GM12891 (cell line): Measurements from ENCODE around the gene PDXK.

Experiments
- POLR2A ChIP-seq: IDR thresholded peaks from 2 replicates; pipeline ENCODE4 v1.6.1; 2011; ENCODE audit warnings: low read depth, low read length, control low read depth
- POLR2AphosphoS5 ChIP-seq: IDR thresholded peaks from 2 replicates; pipeline ENCODE4 v1.6.1; 2011; ENCODE audit warnings: low read depth, low read length, control low read depth
- POU2F2 ChIP-seq: IDR thresholded peaks from 2 replicates; pipeline ENCODE4 v1.6.1; 2011; ENCODE audit warnings: low read depth, mild to moderate bottlenecking, control low read depth, low read length, moderate library complexity
- TAF1 ChIP-seq: IDR thresholded peaks from 2 replicates; pipeline ENCODE4 v1.6.1; 2011; ENCODE audit warnings: low read depth, low read length, control low read depth

- TF ChIP-seq TAF1 (no peak), POU2F2 (no peak), POLR2A (no peak), POLR2AphosphoS5 (no peak)
Measured at GRCh38 chr21:43759651-43760050, 40.7 kb downstream of the PDXK start.
